ENCODE measurements around the gene SAMD10. TPM values are rescaled to one million over a fixed set of nuclear protein-coding genes. Genes with fewer than 3 reads are reported as not detected.
A peak's percentile ranks its signal among the peaks of the same experiment; 100 is the strongest.

SAMD10 gene
- polyA plus RNA-seq, 4 donors = 4.2 to 12.7 (median 7.2) TPM

DNA sequence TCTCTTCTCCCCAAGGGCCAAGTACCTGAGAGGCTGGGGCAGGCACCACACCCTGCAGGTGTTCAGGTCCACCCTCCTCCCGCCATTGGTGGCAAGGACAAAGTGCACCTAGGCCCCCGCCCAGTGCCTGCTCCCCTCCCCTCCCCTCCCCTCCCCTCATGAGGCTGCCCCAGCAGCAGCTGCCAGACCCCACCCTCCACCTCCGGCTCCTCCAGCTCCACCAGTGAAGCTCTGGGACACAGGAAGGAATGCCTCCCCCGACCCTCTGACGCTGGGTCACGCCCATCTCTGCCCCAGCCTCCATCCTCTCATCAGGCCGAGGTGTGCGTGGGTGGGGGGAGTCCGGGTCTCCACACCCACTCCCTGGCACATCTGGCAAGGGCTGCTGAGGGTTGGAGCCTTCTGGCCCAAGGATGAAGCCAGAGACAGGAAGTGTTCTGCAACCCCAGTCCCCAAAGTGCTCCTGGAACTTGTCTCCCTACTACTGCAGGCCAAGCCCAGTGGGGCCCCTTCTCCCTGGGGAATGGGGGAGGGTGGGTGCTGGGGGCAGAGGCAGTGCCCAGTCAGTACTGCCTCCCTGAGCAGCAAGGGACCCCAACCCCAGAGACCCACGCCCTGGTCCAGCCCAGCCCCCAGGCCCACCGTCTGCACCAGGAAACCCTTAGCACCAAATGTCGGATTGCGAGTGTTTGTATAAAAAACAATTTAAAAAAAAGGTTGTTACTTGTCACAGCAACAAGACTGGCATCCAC is 21.6 kb downstream of the SAMD10 start:
- no peak for DNase-seq (ENCODE audit: low read depth in 4 of 4, low spot score in 3 of 4)

DNA sequence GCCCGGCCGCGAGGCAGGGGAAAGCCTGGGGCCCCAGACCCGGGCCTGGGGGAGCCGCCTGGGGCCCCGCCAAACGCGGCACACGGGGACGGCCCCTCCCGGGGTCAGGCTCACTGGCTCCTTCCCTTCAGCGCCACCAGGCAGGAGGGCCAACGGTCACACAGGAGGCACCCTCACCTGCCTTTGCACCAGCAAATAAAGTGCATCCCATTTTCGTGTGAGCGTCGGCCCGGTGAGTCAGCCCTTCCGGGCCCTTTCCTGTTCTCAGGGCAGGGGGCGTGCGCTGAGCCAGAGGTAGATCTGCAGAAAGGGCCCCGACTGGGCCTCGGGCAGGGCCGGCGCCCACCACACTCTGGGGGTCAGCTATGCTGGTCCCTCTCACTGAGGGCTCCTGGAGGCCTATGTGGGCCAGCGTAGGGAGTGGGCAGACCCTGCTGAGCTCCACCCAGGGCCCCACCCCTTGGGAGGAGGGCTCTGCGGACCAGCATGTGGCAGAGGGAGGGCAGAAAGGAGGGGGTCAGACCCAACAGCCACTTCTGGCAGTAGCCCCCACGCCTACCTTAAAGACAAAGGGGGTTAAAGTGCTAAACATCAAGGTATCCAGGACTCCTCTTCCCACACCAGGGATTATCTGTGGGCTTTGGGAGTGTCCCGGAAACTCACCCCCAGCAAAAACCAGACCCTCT is 22.3 kb downstream of the SAMD10 start:
- DNase-seq (ENCODE audit: low read depth in 4 of 4, low spot score in 3 of 4) = no peak

DNA sequence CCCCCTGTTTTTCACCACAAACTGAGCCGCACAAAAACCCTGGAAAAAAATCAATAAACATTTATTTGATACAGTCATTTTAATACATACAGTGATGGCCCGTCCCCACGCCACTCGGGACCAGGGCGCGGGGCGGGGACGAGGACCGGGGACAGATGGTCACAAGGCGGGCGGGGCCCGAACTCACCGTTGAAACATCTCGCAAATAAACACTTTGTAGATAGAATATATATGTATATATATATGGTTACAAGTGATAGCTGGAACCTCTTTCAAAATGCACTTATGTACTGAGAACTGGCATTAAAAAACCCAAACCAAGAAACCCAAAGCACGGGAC is 22.8 kb downstream of the SAMD10 start:
- no peak for DNase-seq (ENCODE audit: low read depth in 4 of 4, low spot score in 3 of 4)

DNA sequence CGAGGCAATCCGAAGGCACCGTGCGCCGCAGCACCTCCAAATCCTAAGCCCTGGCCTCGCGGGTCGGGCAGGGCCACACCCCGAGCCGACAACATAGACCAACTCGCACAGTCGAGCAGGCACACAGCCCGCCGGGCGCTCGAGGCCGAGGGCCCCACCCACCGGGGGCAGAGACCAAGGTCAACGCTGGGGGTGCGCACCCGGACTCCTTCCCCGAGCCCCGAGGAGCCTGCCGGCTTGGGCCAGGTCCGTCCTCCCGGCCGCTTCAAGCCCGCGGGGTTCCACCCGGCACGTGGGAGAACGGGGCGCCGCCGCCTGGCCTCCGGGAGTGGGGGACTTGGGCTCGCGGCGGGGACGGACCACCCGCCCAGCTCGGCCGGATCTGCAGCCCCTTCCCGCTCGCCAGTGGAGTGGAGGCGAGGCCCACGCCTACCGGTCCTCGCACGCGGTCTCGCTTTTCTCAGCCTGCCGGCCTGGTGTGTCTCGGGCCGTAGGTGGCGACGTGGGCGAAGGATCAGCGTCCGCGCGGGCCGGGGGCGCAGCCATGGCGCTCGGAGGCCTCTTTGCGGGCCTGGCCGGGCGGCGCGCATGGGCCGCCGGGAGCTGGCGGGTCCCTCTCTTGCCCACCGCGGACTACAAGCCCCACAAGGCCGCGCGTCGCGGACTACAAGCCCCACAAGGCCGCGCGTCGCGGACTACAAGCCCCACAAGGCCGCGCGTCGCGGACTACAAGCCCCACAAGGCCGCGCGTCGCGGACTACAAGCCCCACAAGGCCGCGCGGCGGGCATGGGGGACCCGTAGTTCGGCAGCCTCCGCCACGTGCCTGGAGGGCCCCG is 23.4 kb downstream of the SAMD10 start, which contains the start of gene UCKL1:
UCKL1 (minus strand) TSS at position 590 of the 837 bp plus-strand sequence; CDS start at position 546, 44 bp downstream.
- DNase-seq (ENCODE audit: low read depth in 4 of 4, low spot score in 3 of 4) = peak in 1 of 4 donors; percentile 81

DNA sequence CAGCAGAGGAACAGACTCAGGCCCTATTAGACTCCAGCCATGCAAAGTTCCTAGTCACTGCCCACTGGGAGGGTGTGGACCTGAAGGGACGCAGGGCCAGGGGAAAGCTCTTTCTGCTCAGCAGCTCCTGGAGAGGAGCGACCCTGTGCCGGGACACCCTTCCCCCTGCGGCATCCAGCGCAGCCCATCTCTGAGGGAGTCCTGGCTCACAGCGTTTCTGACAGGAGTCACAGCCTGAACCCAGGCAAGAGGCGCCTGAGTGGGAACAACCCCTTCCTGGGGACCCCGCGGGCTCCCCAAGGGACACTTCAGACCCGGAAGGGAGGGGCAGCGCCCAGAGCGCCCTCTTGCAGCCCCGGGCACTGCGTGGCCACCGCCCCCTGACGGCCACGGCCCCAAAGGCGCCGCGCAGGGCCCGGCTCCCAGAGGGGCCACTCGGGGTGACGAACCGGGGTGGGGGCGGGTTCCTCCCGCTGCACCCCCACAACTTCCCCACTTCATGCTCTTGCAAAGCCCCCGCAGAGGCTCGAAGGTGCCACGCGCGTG is 24.1 kb downstream of the SAMD10 start:
- no peak for DNase-seq (ENCODE audit: low read depth in 4 of 4, low spot score in 3 of 4)

DNA sequence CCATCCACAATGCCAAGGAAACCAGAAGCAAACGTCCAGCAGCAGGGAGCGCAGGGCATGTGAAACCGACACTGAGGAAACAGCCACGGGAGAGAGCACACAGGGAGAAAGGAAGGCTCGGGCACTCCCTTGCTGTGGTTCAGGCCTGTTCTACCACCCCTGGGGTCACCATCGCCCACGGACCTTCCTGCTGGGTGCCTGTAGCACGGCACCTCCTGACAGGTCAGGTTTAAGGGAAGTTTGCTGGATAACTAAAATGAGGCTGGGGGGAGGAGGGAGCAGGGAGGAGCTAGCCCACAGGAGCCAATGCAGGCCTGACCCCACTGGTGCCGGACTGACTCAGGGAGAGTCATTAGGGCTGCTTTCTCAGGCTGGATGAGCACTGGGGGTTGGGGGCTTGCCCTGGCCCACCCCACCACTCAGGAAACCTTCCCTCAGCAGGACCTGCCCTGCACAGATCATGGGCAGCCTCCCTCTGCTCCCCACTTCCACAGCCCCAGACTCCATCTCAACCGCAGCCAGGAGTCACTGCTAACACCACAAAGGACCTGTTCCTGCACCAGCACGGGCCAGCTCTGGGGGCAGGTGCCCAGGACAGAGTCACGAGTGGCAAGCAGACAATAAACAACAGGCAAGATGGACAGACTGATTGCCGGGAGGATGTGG is 25.5 kb downstream of the SAMD10 start:
- DNase-seq (ENCODE audit: low read depth in 4 of 4, low spot score in 3 of 4) = no peak

DNA sequence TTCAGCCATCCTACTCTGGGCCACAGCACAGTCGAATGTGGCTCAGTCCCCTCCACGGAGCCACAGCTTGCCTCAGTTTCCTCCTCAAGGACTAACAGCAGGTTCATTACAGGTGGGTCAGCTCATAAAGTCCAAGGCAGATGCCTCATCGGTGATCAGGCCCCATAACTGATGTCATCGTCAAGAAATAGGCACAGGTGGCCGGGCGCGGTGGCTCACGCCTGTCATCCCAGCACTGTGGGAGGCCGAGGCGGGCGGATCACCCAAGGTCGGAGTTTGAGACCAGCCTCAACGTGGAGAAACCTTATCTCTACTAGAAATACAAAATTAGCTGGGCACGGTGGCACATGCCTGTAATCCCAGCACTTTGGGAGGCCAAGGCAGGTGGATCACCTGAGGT is 26.7 kb downstream of the SAMD10 start:
- no peak for DNase-seq (ENCODE audit: low read depth in 4 of 4, low spot score in 3 of 4)

DNA sequence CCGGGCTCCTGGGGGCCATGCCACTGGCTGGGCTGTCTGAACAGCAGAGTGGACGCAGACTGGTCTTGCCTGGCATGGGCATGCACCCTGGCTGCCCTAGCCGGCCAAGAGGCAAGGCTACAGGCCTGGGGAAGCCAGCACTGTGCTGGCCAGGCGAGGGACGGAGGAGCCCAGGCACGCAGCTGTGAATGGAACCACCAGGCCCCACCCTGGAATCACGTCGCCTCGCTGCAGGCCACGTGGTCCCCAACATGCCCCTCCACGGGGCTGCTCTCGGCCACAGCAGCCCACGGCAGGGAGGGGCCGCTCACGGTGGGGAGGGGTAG is 27.3 kb downstream of the SAMD10 start:
- DNase-seq (ENCODE audit: low read depth in 4 of 4, low spot score in 3 of 4) = no peak

DNA sequence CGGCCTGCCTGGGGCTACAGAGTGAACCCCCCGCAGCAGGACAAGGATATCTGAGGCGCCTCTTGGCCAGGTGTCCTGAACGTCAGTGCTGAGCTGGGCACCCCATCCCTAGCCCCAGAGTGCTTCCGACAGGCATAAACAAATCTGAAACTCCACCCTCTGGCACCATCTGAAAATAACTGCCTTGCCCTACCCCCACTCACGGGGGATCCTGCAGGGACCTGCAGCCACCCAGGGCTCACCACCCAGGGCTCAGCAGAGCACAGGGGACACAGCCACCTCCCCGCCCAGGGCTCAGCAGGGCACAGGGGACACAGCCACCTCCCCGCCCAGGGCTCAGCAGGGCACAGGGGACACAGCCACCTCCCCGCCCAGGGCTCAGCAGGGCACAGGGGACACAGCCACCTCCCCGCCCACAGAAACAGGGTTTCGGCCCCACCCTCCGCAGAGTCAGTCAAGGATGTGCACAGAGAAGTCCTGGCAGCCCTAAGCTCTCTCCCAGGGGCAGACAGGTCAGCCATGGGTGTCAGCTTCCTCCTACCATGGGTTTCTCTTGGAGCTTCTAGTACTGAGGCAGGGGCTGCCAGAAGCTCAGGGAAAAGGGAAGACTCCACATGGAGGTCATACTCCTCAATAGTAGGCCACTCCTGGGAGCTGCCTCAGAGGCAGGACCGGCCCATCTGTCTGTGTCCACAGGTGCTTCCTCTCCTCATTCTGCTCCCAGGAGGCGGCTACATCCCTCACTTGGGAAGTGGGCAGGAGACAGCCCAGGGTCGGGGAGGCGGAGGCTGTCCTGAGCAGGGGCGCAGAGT is 27.8 kb downstream of the SAMD10 start:
- DNase-seq (ENCODE audit: low read depth in 4 of 4, low spot score in 3 of 4) = no peak

DNA sequence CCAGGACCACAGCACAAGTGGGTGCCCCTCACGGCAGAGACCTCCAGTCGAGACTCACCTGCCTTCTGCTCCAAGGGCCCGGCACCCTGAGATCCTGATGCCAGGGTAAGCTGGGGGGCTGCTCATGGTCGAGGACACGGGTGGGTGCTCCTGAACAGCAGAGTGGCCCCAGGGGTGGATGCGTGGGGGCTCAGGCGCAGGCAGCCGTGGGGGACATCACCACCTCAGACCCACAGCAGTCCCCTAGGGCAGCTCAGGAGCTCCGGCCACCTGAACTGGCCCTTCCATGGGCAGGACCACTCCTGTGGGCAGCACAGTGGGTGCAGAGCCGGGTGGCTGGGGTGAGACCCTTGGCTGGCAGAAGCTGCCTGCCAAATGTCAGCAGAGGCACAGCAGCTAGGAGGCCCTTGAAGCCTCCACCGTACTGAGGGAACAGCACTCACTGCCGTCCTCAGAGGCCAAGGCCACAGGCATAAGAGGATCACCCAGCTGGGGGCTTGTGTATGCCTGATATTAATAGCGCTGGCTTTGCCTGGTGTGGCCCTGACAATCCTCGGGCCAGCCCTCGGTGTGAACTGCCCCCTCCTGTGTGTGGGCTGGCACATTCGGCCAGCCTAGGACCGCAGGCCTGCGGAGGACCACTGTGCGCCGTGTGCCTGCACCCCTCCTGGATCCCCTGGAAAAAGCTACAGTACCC is 28.6 kb downstream of the SAMD10 start:
- DNase-seq (ENCODE audit: low read depth in 4 of 4, low spot score in 3 of 4) = no peak

DNA sequence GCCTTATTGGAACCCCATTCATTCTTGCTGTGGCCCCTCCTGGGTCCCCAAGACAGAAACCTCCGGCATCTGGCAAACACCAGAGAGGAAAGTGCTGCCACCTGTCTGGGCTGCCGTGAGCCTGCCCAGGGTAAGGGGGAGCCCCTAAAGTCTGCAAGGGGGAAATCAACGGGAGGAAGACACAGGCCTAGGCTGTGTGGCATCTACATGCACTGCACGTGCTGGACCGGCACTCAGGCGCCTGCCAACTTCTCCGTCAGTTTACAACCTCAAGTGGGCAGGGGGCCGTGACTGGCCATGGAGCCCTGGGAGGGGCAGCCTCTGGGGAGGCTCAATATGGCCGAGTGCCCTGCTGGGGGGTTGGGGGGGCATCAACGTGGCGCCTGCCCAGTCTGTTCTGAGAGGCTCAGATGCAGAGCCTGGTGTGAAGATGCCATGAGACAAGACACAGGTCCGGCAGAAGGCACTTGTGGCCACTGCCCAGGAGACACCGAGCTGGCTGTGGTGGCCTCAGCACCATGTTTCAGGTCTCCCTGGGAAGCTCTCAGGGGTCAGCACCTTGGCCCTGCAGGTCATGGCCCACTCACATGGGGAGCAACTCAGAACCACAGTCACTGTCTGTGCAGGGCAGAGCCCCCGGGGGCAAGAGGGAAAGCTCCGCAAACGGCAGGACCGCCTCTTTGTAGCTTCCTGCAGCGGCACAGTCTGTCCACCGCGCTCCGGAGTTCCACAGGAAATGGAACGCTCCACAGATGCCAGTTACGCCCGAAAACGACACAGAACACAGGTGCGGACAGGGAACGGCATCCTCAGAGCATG is 31.6 kb downstream of the SAMD10 start:
- DNase-seq (ENCODE audit: low read depth in 4 of 4, low spot score in 3 of 4) = no peak

DNA sequence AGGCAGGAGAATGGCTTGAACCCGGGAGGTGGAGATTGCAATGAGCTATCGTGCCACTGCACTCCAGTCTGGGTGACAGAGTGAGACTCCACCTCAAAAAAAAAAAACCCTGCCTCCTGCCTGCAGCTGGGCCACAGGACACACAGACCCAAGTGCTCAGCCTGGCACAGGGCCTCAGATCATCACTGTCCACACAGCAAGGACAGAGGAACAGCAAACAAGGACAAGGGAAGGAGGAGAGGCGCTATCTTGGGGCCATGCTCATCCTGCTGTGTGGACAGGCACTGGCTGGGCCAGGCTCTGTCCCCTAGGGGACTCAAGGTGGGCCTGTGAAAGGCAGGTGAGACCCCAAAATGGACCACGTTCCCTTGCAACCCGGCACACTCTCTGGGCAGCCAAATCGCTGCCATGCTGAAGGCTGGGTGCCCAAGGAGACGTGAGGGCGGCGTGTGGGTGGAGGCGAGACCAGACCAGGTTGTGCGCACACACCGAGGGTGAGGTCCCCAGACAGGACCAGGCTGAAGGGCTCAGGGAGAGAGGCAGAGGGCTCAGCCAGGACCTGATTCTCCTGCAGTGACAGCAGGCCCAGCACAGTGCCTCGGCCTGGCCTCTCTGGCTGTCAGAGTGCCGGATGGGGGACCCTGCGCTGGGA is 32.3 kb downstream of the SAMD10 start:
- no peak for DNase-seq (ENCODE audit: low read depth in 4 of 4, low spot score in 3 of 4)

DNA sequence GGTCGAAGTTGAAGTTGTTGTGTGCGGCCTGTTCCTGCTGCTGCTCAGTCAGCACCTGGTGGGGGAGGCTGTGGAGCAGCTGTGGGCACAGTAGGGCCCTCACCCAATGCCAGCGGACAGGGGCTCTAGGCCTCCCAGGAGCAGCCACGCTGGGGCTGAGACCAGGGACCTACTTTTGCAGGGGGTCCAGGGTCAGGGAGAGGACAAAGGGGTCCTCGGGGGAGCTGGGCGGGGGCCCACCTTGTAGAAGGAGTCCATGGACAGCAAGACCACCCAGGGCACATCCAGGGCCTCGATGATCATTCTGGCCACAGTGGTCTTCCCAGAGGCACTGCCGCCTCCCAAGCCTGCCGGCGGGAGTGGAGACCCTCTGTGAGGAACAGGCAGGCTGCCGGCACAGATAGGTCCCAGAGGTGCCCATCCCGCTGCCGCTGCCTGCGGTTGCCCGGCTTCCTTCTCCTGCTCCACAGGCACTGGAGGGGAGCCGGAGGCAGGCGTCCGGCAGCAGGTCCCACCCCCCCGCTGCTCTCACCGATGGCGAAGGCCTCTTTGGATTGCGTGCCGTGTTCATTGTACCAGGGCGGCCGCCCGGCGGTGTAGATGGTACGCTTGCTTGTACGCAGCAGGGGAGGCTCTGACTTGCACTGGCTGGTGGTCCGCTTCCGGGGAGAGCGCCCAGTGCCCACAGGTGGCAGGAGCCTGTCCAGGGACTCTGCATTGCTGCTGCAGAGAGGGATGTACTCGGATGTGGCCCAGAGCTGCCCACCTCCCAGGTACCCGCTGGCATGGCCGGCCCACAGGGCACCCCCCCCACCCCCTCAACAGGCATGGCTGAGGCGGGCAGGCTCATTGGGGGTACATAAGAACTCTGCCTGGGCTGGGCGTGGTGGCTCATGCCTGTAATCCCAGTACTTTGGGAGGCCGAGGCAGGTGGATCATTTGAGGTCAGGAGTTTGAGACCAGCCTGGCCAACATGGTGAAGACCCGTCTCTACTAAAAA is 33.2 kb downstream of the SAMD10 start:
- no peak for DNase-seq (ENCODE audit: low read depth in 4 of 4, low spot score in 3 of 4)

DNA sequence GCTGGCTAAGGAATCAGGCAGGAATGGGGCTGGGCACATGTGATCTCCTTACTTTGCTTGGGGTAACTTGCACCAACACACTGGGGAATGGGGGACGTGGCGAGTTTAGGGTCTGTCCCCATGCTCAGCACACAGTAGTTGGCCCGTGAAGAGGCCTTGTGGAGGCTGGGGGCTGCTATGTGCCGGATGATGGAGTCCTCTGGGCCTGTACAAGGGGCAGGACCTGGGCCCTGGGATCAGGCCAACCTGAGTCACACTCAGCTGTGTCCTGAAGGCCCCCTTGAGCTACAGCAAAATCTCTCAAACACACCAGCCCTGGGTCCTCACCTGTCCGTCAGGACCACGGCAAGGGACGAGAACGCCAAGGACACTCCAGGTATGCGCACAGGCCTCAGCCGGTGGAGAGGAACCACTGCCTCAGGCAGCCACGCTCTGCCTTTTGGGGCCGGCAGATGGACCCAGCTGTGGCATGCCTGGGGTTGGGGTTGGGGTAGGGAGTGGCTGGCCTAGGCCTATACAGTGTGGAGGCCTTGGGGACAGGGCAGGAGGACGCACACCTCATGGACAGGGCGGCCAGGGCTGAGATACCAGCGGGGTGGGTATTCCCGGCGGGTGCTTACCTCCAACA is 34.3 kb downstream of the SAMD10 start:
- no peak for DNase-seq (ENCODE audit: low read depth in 4 of 4, low spot score in 3 of 4)

DNA sequence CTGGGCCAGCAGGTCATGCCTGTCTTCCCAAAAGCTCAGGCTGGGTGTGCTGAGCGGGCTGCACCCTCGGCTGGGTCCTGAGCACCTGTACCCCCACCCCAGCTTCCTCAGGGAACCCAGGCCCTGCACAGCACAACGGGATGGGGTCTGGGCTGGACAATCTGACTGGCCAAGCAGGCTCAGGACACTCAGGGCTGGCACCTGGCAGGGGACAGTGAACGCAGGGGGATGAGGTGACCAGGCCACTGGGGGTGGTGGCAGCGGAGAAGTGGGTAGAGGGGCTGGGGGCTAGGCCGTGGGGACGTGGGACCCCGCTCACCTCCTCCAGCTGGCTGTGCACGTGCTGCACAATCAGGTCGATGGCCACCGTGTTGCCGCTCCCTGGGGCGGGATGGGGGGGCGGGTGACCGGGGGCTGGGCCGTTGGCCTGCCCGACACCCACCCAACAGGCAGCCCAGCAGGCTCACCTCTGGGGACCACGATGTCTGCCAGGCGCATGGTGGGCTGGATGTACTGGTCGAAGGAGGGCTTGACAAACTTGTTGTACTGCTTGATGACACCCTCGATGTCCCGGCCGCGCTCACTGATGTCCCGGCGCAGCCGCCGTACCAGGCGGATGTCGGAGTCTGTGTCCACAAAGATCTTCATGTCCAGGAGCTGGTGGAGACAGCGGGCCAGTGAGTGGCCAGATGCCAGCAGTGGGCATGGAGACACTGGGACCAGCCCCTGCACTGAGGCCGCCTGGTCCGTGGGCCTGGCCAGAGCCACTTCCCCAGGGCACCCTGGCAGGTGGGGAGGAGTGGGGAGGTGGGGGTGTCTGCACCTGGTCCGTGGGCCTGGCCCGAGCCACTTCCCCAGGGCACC is 35.1 kb downstream of the SAMD10 start:
- DNase-seq (ENCODE audit: low read depth in 4 of 4, low spot score in 3 of 4) = no peak

DNA sequence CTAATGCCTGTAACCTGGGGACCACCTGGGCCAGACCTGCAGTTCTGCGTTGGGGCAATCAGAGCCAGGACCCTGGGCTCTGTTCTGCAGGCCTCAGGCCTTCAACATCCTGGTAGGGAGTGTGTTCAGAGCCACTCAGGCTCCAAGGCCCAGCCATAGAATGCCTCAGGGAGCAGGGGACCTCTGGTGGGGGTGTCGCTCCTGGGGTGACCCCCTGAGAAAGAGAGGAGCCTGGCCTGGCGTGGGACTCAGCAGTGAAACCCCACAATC is 35.7 kb downstream of the SAMD10 start:
- DNase-seq (ENCODE audit: low read depth in 4 of 4, low spot score in 3 of 4) = no peak
